Transverse colon (tissue), 4 donors: ENCODE measurements around the gene TMED10. TPM values are rescaled to one million over a fixed set of nuclear protein-coding genes. Genes with fewer than 3 reads are reported as not detected.
"Not testable (repeated sequence)": the region's sequence is repeated elsewhere in the genome, so short reads cannot be mapped to it uniquely, and the experiment has no call there.

Experiments used
- DNase-seq: peaks from one replicate; pipeline ENCODE4 v3.0.0-alpha.2; 2019
- H3K27ac ChIP-seq, 4 donors: fragments of 200-600 bp; sonication (generic); 2 replicates each; pipeline ENCODE4 v1.5.1; 2016 to 2018; ENCODE audit warnings: inconsistent platforms in 4 of 4
- H3K27me3 ChIP-seq: fragments of 200-600 bp; sonication (generic); 2 replicates; pipeline ENCODE4 v1.5.1; 2017; ENCODE audit warnings: inconsistent platforms
- H3K36me3 ChIP-seq, 4 donors: fragments of 200-600 bp; sonication (generic); 2 replicates each; pipeline ENCODE4 v1.5.1; 2017 to 2019; ENCODE audit warnings: inconsistent platforms in 4 of 4
- H3K4me1 ChIP-seq, 4 donors: fragments of 200-600 bp; sonication (generic); 2 replicates each; pipeline ENCODE4 v1.5.1; 2017 to 2020; ENCODE audit warnings: inconsistent platforms in 4 of 4
- H3K4me3 ChIP-seq, 4 donors: fragments of 200-600 bp; sonication (generic); 1 replicate in 1 of 4; 2 replicates in 3 of 4; pipeline versions ENCODE4 v1.5.1 to v1.6.1; 2017 to 2019; ENCODE audit warnings: inconsistent platforms in 4 of 4
- H3K9me3 ChIP-seq, 2 donors: fragments of 200-600 bp; sonication (generic); 2 replicates each; pipeline ENCODE4 v1.5.1; 2017 to 2019; ENCODE audit warnings: inconsistent platforms in 2 of 2
- CTCF ChIP-seq, 5 experiments: fragments of 200-600 bp in 3 of 5; fragments of 450-650 bp in 2 of 5; sonication (generic) in 3 of 5; IDR thresholded peaks; 1 replicate in 2 of 5; 2 replicates in 3 of 5; pipeline ENCODE4 v1.5.1; 2016 to 2017; ENCODE audit warnings: antibody characterized with exemption in 5 of 5, inconsistent platforms in 3 of 5, mild to moderate bottlenecking in 2 of 5, moderate library complexity in 1 of 5
- EP300 ChIP-seq: sonication (generic); formaldehyde crosslinking; IDR thresholded peaks from one replicate; pipeline ENCODE4 v1.6.1; 2017; ENCODE audit warnings: antibody characterized with exemption, low read depth
- POLR2A ChIP-seq: fragments of 450-650 bp; IDR thresholded peaks from one replicate; pipeline ENCODE4 v1.6.1; 2016; ENCODE audit warnings: antibody characterized with exemption, mild to moderate bottlenecking, moderate library complexity
- POLR2AphosphoS5 ChIP-seq, 3 donors: sonication (generic); formaldehyde crosslinking; IDR thresholded peaks; one replicate each; pipeline ENCODE4 v1.6.1; 2016; ENCODE audit warnings: antibody characterized with exemption in 3 of 3
- WGBS, 2 donors: methylation state at CpG; one replicate each; pipeline ENCODE4 v1.1.5; 2018; ENCODE audit warnings: low coverage in 1 of 2; 5-methylcytosine and 5-hydroxymethylcytosine counted together
- in situ Hi-C, 4 donors: fragments of 200-750 bp; cut with MboI; loops; one replicate each; pipeline versions ENCODE4 v1.15.0 to v1.15.1; 2017; ENCODE audit warnings: low sequenced_read_pairs in 3 of 4, low pct_ligation_motif_present in 1 of 4, low pct_unique_long_range_greater_than_20kb in 1 of 4
- intact Hi-C: fragments of 100-400 bp; cut with DNase I; formaldehyde crosslinking; loops from one replicate; pipeline ENCODE4 v1.15.1; 2023; ENCODE audit warnings: low total_unique reads
- total RNA-seq, 4 donors: library from RNA; depleted of rRNA; stranded (reverse); fragments of >200 nt; gene quantifications; one replicate each; pipeline ENCODE4 v1.1.0, GENCODE V29; 2016

Gene TMED10
- total RNA-seq, 4 donors from 2014 or later = 70.3 to 255 (median 244) TPM

- Histone ChIP-seq H3K4me3 (no peak overlapping the region), H3K9me3 (no peaks in the 10 kb centered on the region), H3K27ac (peak overlapping the region; percentile 61 to 80 (median 69)), H3K36me3 (no peaks in the 10 kb centered on the region), H3K4me1 (peaks cover 0 to 34% (median 14%) of the 10 kb centered on the region in 4 donors), H3K27me3 (no peaks in the 10 kb centered on the region)
- no peak for TF ChIP-seq CTCF (IDR thresholded peaks at IDR 0.05)
- no peak for TF ChIP-seq POLR2A
- no peak for TF ChIP-seq EP300
- no peak for TF ChIP-seq POLR2AphosphoS5 (IDR thresholded peaks at IDR 0.05)
- in situ Hi-C loops = no loop called here
- no peak for DNase-seq
- WGBS, 2 donors = 62 to 63% methylated on average over 1 of the region's 1 CpG
- intact Hi-C loops = loop anchor here (10.0 kb wide), 1 partner anchor 52 kb away; no protein-coding TSS in a partner anchor
Measured at GRCh38 chr14:75183225-75183624, 6.8 kb upstream of the TMED10 start.

- Histone ChIP-seq H3K36me3 (no peaks in the 10 kb centered on the region), H3K4me1 (peaks cover 0 to 30% (median 13%) of the 10 kb centered on the region in 4 donors), H3K9me3 (no peaks in the 10 kb centered on the region), H3K27me3 (no peaks in the 10 kb centered on the region), H3K4me3 (no peak overlapping the region), H3K27ac (peak overlapping the region; percentile 61 to 80 (median 69))
- 40 to 74% methylated on average over 1 of the region's 1 CpG for WGBS, 2 donors
- intact Hi-C loops (loop anchor here (10.0 kb wide), 1 partner anchor 52 kb away; no protein-coding TSS in a partner anchor), in situ Hi-C loops (no loop called here)
- TF ChIP-seq POLR2AphosphoS5 (IDR thresholded peaks at IDR 0.05) = no peak
- TF ChIP-seq EP300 = no peak
- no peak for TF ChIP-seq CTCF (IDR thresholded peaks at IDR 0.05)
- DNase-seq = no peak
Measured at GRCh38 chr14:75182821-75183220, 6.4 kb upstream of the TMED10 start.

DNA sequence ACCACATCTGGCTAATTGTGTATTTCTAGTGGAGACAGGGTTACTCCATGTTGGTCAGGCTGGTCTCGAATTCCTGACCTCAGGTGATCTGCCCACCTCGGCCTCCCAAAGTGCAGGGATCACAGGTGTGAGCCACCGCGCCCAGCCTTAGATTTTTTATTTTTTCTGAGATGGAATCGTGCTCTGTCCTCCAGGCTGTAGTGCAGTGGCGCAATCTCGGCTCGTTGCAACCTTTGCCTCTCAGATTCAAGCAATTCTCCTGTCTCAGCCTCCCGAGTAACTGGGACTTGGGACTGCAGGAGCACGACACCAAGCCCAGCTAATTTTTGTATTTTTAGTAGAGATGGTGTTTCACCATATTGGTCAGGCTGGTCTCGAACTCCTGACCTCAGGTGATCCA is 5.8 kb upstream of the TMED10 start:
- H3K9me3 ChIP-seq, in situ Hi-C loops, H3K4me3 ChIP-seq, H3K27me3 ChIP-seq, DNase-seq, H3K36me3 ChIP-seq: not testable (repeated sequence)
- H3K4me1 ChIP-seq = peaks cover 0 to 32% (median 14%) of the 10 kb centered on the region in 4 donors
- peak overlapping the region in 2 of 4 donors; percentile 64 to 74 for H3K27ac ChIP-seq
- intact Hi-C loops = loop anchor here (10.0 kb wide), 1 partner anchor 53 kb away; no protein-coding TSS in a partner anchor
- 82% methylated on average over 11 of the region's 11 CpGs; no CpG with 5 or more reads in 1 of the 2 donors for WGBS, 2 donors

DNA sequence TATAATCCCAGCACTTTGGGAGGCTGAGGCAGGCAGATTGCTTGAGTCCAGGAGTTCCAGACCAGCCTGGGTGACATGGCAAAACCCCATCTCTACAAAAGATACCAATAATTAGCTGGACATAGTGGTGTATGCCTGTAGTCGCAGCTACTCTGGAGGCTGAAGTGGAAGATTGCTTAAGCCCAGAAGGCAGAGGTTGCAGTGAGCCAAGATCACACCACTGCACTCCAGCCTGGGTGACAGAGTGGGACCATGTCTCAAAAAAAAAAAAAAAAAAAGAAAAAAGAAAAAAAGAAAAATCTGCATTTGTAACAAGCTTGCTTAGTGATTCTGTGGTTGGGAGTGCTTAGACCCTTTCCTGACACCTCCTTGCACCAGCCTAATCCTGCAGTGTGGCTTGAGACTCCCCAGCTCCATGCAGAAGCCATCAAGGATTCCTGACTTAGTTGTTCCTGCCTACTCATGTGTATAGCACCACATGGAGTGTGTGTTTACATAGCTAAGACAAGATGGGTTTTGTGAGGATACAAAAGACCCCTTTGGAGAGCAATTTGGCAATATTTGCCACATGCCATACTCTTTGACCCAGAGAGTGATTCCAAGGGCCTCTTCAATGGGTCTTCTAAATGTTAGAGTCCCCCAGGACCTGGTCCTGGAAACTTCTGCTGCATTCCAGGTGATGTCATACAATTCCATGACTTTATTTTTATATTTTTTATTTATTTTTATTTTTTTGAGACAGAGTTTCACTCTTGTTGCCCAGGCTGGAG is 5.1 kb upstream of the TMED10 start:
- intact Hi-C loops = loop anchor here (10.0 kb wide), 1 partner anchor 53 kb away; no protein-coding TSS in a partner anchor
- in situ Hi-C loops = no loop called here

More for the DNA sequence above, 5.1 kb upstream of the TMED10 start:
- Histone ChIP-seq H3K36me3 (no peaks in the 10 kb centered on the region), H3K27me3 (no peaks in the 10 kb centered on the region), H3K27ac (no peak overlapping the region), H3K4me3 (no peak overlapping the region), H3K4me1 (peaks cover 0 to 34% (median 16%) of the 10 kb centered on the region in 4 donors), H3K9me3 (no peaks in the 10 kb centered on the region)
- 86% methylated on average over 1 of the region's 1 CpG; no CpG with 5 or more reads in 1 of the 2 donors for WGBS, 2 donors
- DNase-seq = no peak
- TF ChIP-seq EP300 (no peak), POLR2AphosphoS5 (IDR thresholded peaks at IDR 0.05) (no peak), POLR2A (no peak), CTCF (IDR thresholded peaks at IDR 0.05) (no peak)
